Measurements from ENCODE around the gene MSI1. TPM values are rescaled to one million over a fixed set of nuclear protein-coding genes. Genes with fewer than 3 reads are reported as not detected.
"Not testable (repeated sequence)": the region's sequence is repeated elsewhere in the genome, so short reads cannot be mapped to it uniquely, and the experiment has no call there.

Gene MSI1
- total RNA-seq, 1 experiment from 2014 or later: 26.0 TPM

GRCh38 chr12:120337730-120338129 is 31.2 kb downstream of the MSI1 start:
- Histone ChIP-seq H3K9me2 (ENCODE audit: insufficient read depth) (no peaks in the 10 kb centered on the region), H3K4me3 (replicated peaks in 1 of 2; ENCODE audit: low read depth in 1 of 2, low read length in 2 of 2) (no peak overlapping the region), H3K4me1 (ENCODE audit: control insufficient read depth in 1 of 2, insufficient read depth in 2 of 2, low read length in 2 of 2) (no peaks in the 10 kb centered on the region), H3K27me3 (ENCODE audit: insufficient read depth, low read length) (no peaks in the 10 kb centered on the region), H3K9ac (ENCODE audit: low read length) (no peak overlapping the region), H3K27ac (ENCODE audit: low read depth, low read length) (no peak overlapping the region), H4K20me1 (ENCODE audit: insufficient read depth) (no peaks in the 10 kb centered on the region), H3K79me2 (ENCODE audit: insufficient read depth, low read length) (no peaks in the 10 kb centered on the region), H2AFZ (ENCODE audit: low read depth, low read length, poor library complexity, severe bottlenecking) (no peak overlapping the region), H3K9me3 (ENCODE audit: control insufficient read depth in 1 of 2, insufficient read depth in 1 of 2, low read depth in 1 of 2, low read length in 2 of 2) (peaks cover 5% of the 10 kb centered on the region in 2 experiments; a peak in 2 of 4 replicates), H3K4me2 (ENCODE audit: low read length) (no peak overlapping the region), H3K36me3 (ENCODE audit: control insufficient read depth in 1 of 2, insufficient read depth in 2 of 2, low read length in 2 of 2) (no peaks in the 10 kb centered on the region)
- ATAC-seq: no peak
- no peak for DNase-seq (ENCODE audit: low read depth, low spot score)
- intact Hi-C loops (cut with micrococcal nuclease): loop anchor here (5.0 to 10.0 kb wide), 2 partner anchors 130 to 377 kb away; partner anchors contain the start of genes SRSF9 and UNC119B
- RAD21 ChIA-PET (ENCODE audit: low non-redundant PET in 1 of 2, low total read pairs in 2 of 2, uncharacterized antibody in 2 of 2, unreplicated experiment in 2 of 2): no interaction called here
- no TSS peak for BruUV-seq (replicated peaks)
- TF ChIP-seq POLR2A (IDR thresholded peaks at IDR 0.05; ENCODE audit: borderline replicate concordance, extremely low read depth, insufficient read depth, insufficient read length) (no peak), EZH2 (IDR thresholded peaks at IDR 0.05) (no peak), JUND (IDR thresholded peaks at IDR 0.05) (no peak), SP1 (IDR thresholded peaks at IDR 0.05; ENCODE audit: low read depth) (no peak), REST (IDR thresholded peaks at IDR 0.05; ENCODE audit: low read depth) (no peak), RAD21 (IDR thresholded peaks at IDR 0.05; ENCODE audit: low read depth) (no peak), EZH2phosphoT487 (IDR thresholded peaks at IDR 0.05; ENCODE audit: borderline replicate concordance) (no peak)
- TF ChIP-seq, protein P1, sequence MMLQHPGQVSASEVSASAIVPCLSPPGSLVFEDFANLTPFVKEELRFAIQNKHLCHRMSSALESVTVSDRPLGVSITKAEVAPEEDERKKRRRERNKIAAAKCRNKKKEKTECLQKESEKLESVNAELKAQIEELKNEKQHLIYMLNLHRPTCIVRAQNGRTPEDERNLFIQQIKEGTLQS (IDR thresholded peaks at IDR 0.05): no peak
- TF ChIP-seq, protein P2, sequence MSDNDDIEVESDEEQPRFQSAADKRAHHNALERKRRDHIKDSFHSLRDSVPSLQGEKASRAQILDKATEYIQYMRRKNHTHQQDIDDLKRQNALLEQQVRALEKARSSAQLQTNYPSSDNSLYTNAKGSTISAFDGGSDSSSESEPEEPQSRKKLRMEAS (IDR thresholded peaks at IDR 0.05): no peak
- POLR2A ChIA-PET: no interaction called here
- CTCF ChIA-PET: no interaction called here

- H3K4me1 ChIP-seq (ENCODE audit: control insufficient read depth in 1 of 2, insufficient read depth in 2 of 2, low read length in 2 of 2); BruUV-seq (replicated peaks); H2AFZ ChIP-seq (ENCODE audit: low read depth, low read length, poor library complexity, severe bottlenecking); H3K27ac ChIP-seq (ENCODE audit: low read depth, low read length); H3K36me3 ChIP-seq (ENCODE audit: control insufficient read depth in 1 of 2, insufficient read depth in 2 of 2, low read length in 2 of 2); H3K4me2 ChIP-seq (ENCODE audit: low read length); DNase-seq (ENCODE audit: low read depth, low spot score); H3K79me2 ChIP-seq (ENCODE audit: insufficient read depth, low read length); H3K4me3 ChIP-seq (replicated peaks in 1 of 2; ENCODE audit: low read depth in 1 of 2, low read length in 2 of 2); H3K27me3 ChIP-seq (ENCODE audit: insufficient read depth, low read length); H4K20me1 ChIP-seq (ENCODE audit: insufficient read depth); RAD21 ChIA-PET (ENCODE audit: low non-redundant PET in 1 of 2, low total read pairs in 2 of 2, uncharacterized antibody in 2 of 2, unreplicated experiment in 2 of 2); H3K9me2 ChIP-seq (ENCODE audit: insufficient read depth); H3K9me3 ChIP-seq (ENCODE audit: control insufficient read depth in 1 of 2, insufficient read depth in 1 of 2, low read depth in 1 of 2, low read length in 2 of 2); ATAC-seq; H3K9ac ChIP-seq (ENCODE audit: low read length): not testable (repeated sequence)
- CTCF ChIA-PET: interaction anchor here (1.0 kb wide), 1 partner anchor 132 kb away, joined by 3 read pairs; no protein-coding TSS in a partner anchor
- POLR2A ChIA-PET: interaction anchor here (1.2 kb wide), 1 partner anchor 9 kb away, joined by 4 read pairs; the partner anchor contains the start of gene PLA2G1B
- intact Hi-C loops (cut with micrococcal nuclease): loop anchor here (5.0 to 10.0 kb wide), 2 partner anchors 131 to 378 kb away; partner anchors contain the start of genes SRSF9 and UNC119B
These were observed 32.6 kb downstream of the MSI1 start for GRCh38 chr12:120336392-120336791.
